Endothelial cell of umbilical vein (primary cell): ENCODE data around the gene PURB. TPM values are rescaled to one million over a fixed set of nuclear protein-coding genes. Genes with fewer than 3 reads are reported as not detected.

Experiments
- BruUV-seq: library from RNA; stranded (reverse); fragments of 400-500 nt; replicated peaks from 2 replicates; lab custom pipeline; 2021; lab: Mats Ljungman, UMichigan
- CTCF ChIA-PET: fragments of 300-600, 350-600 bp; sonication (Branson Sonifier 250); formaldehyde crosslinking; loops from one replicate; lab custom pipeline; 2021; ENCODE audit warnings: antibody characterized with exemption, inconsistent platforms; lab: Charles Lee
- POLR2A ChIA-PET: fragments of 300-600, 350-600 bp; sonication (Branson Sonifier 250); formaldehyde crosslinking; loops from one replicate; lab custom pipeline; 2021; ENCODE audit warnings: antibody characterized with exemption, inconsistent platforms; lab: Charles Lee
- DNase-seq: peaks from one replicate; pipeline ENCODE4 v3.0.0-alpha.2; 2011; ENCODE audit warnings: low read depth, low spot score
- FAIRE-seq: peaks from 2 replicates; lab custom pipeline; 2011; peaks lifted over from hg19 to GRCh38; lab: Jason Lieb, UNC
- H2AFZ ChIP-seq: 2 replicates; pipeline ENCODE4 v1.6.0; 2012; ENCODE audit warnings: low read depth, low read length, control low read depth, inconsistent platforms
- H3K27ac ChIP-seq: 2 replicates; pipeline ENCODE4 v1.5.1; 2011; ENCODE audit warnings: low read depth, mild to moderate bottlenecking, control low read depth, low read length, moderate library complexity; ENCODE audit not compliant: insufficient read depth
- H3K27me3 ChIP-seq, 2 experiments: 2 replicates each; pipeline versions ENCODE4 v1.6.0 to v1.6.1; 2011; ENCODE audit warnings: low read length in 2 of 2, mixed read lengths in 1 of 2; ENCODE audit not compliant: control insufficient read depth in 2 of 2, insufficient read depth in 2 of 2
- H3K36me3 ChIP-seq, 2 experiments: 2 replicates in 1 of 2; 3 replicates in 1 of 2; pipeline ENCODE4 v1.5.1; 2011; ENCODE audit warnings: low read length in 2 of 2, mild to moderate bottlenecking in 1 of 2, moderate library complexity in 1 of 2; ENCODE audit not compliant: control insufficient read depth in 2 of 2, insufficient read depth in 2 of 2; ENCODE audit errors: extremely low read depth in 1 of 2
- H3K4me1 ChIP-seq: 3 replicates; pipeline ENCODE4 v1.5.1; 2011; ENCODE audit warnings: mild to moderate bottlenecking, low read length; ENCODE audit not compliant: control insufficient read depth, insufficient read depth; ENCODE audit errors: extremely low read depth
- H3K4me2 ChIP-seq: 2 replicates; pipeline ENCODE4 v1.6.1; 2011; ENCODE audit warnings: low read length, control low read depth, mixed read lengths; ENCODE audit not compliant: insufficient read depth
- H3K4me3 ChIP-seq, 3 experiments: fragments of 200-600 bp in 1 of 3; sonication (generic), shearing (Covaris generic) in 1 of 3; replicated peaks in 1 of 3; 2 replicates each; pipeline ENCODE4 v1.5.1; 2011 to 2016; ENCODE audit warnings: control low read depth in 3 of 3, low read length in 3 of 3, mild to moderate bottlenecking in 2 of 3, inconsistent platforms in 1 of 3, low read depth in 1 of 3, moderate library complexity in 1 of 3; ENCODE audit not compliant: insufficient read depth in 1 of 3
- H3K79me2 ChIP-seq: 2 replicates; pipeline ENCODE4 v1.6.0; 2012; ENCODE audit warnings: low read length, inconsistent platforms; ENCODE audit not compliant: control insufficient read depth, insufficient read depth
- H3K9ac ChIP-seq: replicated peaks from 2 replicates; pipeline ENCODE3; 2011; ENCODE audit warnings: low read length, control low read depth; ENCODE audit not compliant: insufficient read depth; ENCODE audit errors: extremely low read depth
- H3K9me1 ChIP-seq: replicated peaks from 3 replicates; pipeline ENCODE4 v1.6.0; 2011; ENCODE audit warnings: mild to moderate bottlenecking, low read length; ENCODE audit not compliant: control insufficient read depth, insufficient read depth; ENCODE audit errors: extremely low read depth
- H3K9me3 ChIP-seq: replicated peaks from 2 replicates; pipeline ENCODE4 v1.5.1; 2012; ENCODE audit warnings: low read length, inconsistent platforms; ENCODE audit not compliant: control insufficient read depth, insufficient read depth
- H4K20me1 ChIP-seq: replicated peaks from 2 replicates; pipeline ENCODE3; 2011; ENCODE audit warnings: mild to moderate bottlenecking, low read length; ENCODE audit not compliant: control insufficient read depth, insufficient read depth; ENCODE audit errors: extremely low read depth
- EZH2 ChIP-seq: IDR thresholded peaks from 2 replicates; pipeline ENCODE4 v1.6.1; 2012; ENCODE audit warnings: borderline replicate concordance, low read depth, mild to moderate bottlenecking, moderate library complexity, low read length, inconsistent platforms; ENCODE audit not compliant: severe bottlenecking
- FOS ChIP-seq: IDR thresholded peaks from 2 replicates; pipeline ENCODE4 v1.6.1; 2011; ENCODE audit warnings: mild to moderate bottlenecking, low read length, moderate library complexity, borderline replicate concordance; ENCODE audit not compliant: insufficient read depth
- GATA2 ChIP-seq: IDR thresholded peaks from 2 replicates; pipeline ENCODE4 v1.7.0; 2011; ENCODE audit warnings: low read depth, mild to moderate bottlenecking, moderate library complexity, mixed read lengths, low read length; ENCODE audit not compliant: insufficient read length, insufficient read depth
- JUN ChIP-seq: IDR thresholded peaks from 2 replicates; pipeline ENCODE4 v1.6.1; 2011; ENCODE audit warnings: borderline replicate concordance, low read depth; ENCODE audit not compliant: insufficient read length, insufficient read depth
- MYC ChIP-seq: IDR thresholded peaks from one replicate; pipeline ENCODE4 v1.6.1; 2011; ENCODE audit warnings: mild to moderate bottlenecking, low read depth, low read length
- POLR2A ChIP-seq: IDR thresholded peaks from 2 replicates; pipeline ENCODE4 v1.6.1; 2012; ENCODE audit warnings: low read depth, mild to moderate bottlenecking, control low read depth, low read length
- POLR2AphosphoS5 ChIP-seq: IDR thresholded peaks from 2 replicates; pipeline ENCODE4 v1.6.1; 2012; ENCODE audit warnings: low read depth, mild to moderate bottlenecking, control low read depth, low read length, moderate library complexity; ENCODE audit not compliant: insufficient read depth
- dilution Hi-C: fragments of 300-500 bp; cut with MboI; formaldehyde crosslinking; loops from one replicate; pipeline ENCODE4 v1.15.0; 2019; ENCODE audit warnings: low sequenced_read_pairs; ENCODE audit not compliant: extremely low pct_ligation_motif_present
- intact Hi-C: fragments of 100-400 bp; cut with micrococcal nuclease; formaldehyde crosslinking; loops from one replicate; pipeline ENCODE4 v1.10.0; 2022
- polyA plus RNA-seq, 4 experiments: library from polyadenylated mRNA; depleted of rRNA in 3 of 4; stranded (reverse) in 3 of 4; unstranded in 1 of 4; fragments of >200 nt; gene quantifications; 2 replicates each; pipeline versions ENCODE4 v1.2.1 to v1.2.3, GENCODE V29; 2011 to 2012; ENCODE audit warnings: missing spikeins in 1 of 4
- total RNA-seq: library from RNA; stranded (reverse); gene quantifications from 2 replicates; pipeline ENCODE4 v1.2.3, GENCODE V29; 2021
- TF ChIP-seq, protein P1 (sequence below), 2 donors: IDR thresholded peaks; 1 replicate in 1 of 2; 2 replicates in 1 of 2; pipeline ENCODE4 v1.5.1; 2011; ENCODE audit warnings: low read length in 2 of 2, mild to moderate bottlenecking in 2 of 2, moderate library complexity in 2 of 2, control low read depth in 1 of 2, inconsistent platforms in 1 of 2, low read depth in 1 of 2; ENCODE audit not compliant: insufficient read depth in 1 of 2; ENCODE audit errors: extremely low read depth in 1 of 2
- TF ChIP-seq, protein P2 (sequence below): IDR thresholded peaks from 2 replicates; pipeline ENCODE4 v1.6.1; 2011; ENCODE audit not compliant: insufficient read depth, insufficient read length

PURB gene
- total and polyA plus RNA-seq, 2 donors (not counting 3 experiments of a cell fraction or from before 2014, with no cell fraction given): 2.7 to 25.5 TPM

DNA sequence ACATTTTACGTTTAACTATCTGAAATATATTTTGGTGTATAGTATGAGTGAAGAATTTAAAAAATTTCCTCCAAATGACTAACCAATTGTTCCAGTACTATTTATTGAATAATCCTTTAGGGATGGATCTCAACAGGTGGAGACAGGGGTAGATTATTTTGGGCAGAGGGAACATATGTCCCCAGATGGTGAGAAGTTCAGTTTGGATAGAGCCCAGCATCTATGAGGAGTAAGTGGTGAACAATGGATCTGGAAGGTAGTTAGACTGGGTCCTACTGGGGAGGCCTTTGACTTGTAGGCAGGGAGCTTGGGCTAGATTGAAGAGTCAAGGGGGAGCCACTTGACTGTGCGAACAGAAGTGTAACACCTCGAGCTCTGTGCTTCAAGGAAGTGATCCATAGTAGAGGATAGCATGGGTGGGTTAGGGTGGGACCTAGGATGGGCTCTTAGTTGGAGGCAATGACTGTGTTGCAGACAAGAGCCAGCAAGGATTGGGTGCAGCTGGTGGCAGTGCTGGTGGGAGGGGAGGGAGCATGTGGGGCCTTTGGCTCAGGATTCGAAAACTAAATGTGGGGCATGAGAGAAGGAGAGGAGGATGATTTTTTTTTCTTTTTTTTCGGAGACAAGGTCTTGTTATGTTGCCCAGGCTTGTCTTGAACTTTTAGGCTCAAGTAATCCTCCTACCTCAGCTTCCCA is 3.9 kb upstream of the PURB start:
- no TSS peak for BruUV-seq
- H3K36me3 ChIP-seq: no peaks in the 10 kb centered on the region
- dilution Hi-C loops: no loop called here
- no peaks in the 10 kb centered on the region for H4K20me1 ChIP-seq
- no peak overlapping the region for H3K4me2 ChIP-seq
- POLR2A ChIA-PET: no interaction called here
- FAIRE-seq: no peak
- no peaks in the 10 kb centered on the region for H3K9me1 ChIP-seq
- CTCF ChIA-PET: interaction anchor here (1.0 kb wide), 1 partner anchor 247 kb away, joined by 3 read pairs; no protein-coding TSS in a partner anchor
- H2AFZ ChIP-seq: no peak overlapping the region
- H3K9me3 ChIP-seq: no peaks in the 10 kb centered on the region
- intact Hi-C loops: no loop called here
- no peak for DNase-seq
- H3K4me3 ChIP-seq: no peak overlapping the region
- H3K9ac ChIP-seq: no peak overlapping the region
- peaks cover 8% of the 10 kb centered on the region for H3K79me2 ChIP-seq
- TF ChIP-seq, protein P1, sequence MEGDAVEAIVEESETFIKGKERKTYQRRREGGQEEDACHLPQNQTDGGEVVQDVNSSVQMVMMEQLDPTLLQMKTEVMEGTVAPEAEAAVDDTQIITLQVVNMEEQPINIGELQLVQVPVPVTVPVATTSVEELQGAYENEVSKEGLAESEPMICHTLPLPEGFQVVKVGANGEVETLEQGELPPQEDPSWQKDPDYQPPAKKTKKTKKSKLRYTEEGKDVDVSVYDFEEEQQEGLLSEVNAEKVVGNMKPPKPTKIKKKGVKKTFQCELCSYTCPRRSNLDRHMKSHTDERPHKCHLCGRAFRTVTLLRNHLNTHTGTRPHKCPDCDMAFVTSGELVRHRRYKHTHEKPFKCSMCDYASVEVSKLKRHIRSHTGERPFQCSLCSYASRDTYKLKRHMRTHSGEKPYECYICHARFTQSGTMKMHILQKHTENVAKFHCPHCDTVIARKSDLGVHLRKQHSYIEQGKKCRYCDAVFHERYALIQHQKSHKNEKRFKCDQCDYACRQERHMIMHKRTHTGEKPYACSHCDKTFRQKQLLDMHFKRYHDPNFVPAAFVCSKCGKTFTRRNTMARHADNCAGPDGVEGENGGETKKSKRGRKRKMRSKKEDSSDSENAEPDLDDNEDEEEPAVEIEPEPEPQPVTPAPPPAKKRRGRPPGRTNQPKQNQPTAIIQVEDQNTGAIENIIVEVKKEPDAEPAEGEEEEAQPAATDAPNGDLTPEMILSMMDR (IDR thresholded peaks at IDR 0.05; ENCODE audit: extremely low read depth in 1 of 2, insufficient read depth in 1 of 2, low read depth in 1 of 2, low read length in 2 of 2): no peak
- TF ChIP-seq MYC (no peak), GATA2 (no peak), JUN (no peak), POLR2AphosphoS5 (no peak), POLR2A (no peak), FOS (no peak), EZH2 (no peak)
- TF ChIP-seq, protein P2, sequence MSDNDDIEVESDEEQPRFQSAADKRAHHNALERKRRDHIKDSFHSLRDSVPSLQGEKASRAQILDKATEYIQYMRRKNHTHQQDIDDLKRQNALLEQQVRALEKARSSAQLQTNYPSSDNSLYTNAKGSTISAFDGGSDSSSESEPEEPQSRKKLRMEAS: no peak
- peaks cover 6% of the 10 kb centered on the region for H3K4me1 ChIP-seq
- H3K27me3 ChIP-seq: no peaks in the 10 kb centered on the region
- H3K27ac ChIP-seq: no peak overlapping the region
